ENCODE measurements around the gene SH2D6. TPM values are rescaled to one million over a fixed set of nuclear protein-coding genes. Genes with fewer than 3 reads are reported as not detected.
A peak's percentile ranks its signal among the peaks of the same experiment; 100 is the strongest.
"Not testable (repeated sequence)": the region's sequence is repeated elsewhere in the genome, so short reads cannot be mapped to it uniquely, and the experiment has no call there.

SH2D6 gene
- total RNA-seq, 2 donors from 2014 or later, result 1.6 to 9.2 TPM

DNA sequence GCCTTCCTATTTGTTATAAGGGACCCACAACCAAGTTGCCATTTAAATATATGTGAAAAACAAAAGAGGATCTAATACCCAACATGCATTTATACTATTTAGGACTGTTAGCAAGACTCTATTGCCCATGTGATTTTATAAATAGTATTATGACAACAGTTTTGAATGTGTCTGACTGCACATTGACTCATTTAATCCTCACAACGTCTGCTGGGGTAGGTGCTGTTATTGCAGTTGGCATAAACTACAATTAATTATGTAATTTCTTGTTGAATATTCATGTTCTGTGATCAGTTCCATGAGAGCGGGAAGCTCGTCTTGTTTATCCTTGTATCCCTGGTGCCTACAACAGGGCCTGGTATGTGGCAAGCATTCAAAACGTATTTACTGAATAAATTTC is 53.7 kb downstream of the SH2D6 start:
- H3K9ac ChIP-seq (ENCODE audit: low read depth in 2 of 2, low read length in 2 of 2), result no peak overlapping the region
- intact Hi-C loops (cut with DNase I), result no loop called here
- H3K36me3 ChIP-seq, result no peaks in the 10 kb centered on the region
- no peak overlapping the region for H3K4me3 ChIP-seq
- H3K27ac ChIP-seq, result peak overlapping the region; percentile 64
- TF ChIP-seq, protein P1, sequence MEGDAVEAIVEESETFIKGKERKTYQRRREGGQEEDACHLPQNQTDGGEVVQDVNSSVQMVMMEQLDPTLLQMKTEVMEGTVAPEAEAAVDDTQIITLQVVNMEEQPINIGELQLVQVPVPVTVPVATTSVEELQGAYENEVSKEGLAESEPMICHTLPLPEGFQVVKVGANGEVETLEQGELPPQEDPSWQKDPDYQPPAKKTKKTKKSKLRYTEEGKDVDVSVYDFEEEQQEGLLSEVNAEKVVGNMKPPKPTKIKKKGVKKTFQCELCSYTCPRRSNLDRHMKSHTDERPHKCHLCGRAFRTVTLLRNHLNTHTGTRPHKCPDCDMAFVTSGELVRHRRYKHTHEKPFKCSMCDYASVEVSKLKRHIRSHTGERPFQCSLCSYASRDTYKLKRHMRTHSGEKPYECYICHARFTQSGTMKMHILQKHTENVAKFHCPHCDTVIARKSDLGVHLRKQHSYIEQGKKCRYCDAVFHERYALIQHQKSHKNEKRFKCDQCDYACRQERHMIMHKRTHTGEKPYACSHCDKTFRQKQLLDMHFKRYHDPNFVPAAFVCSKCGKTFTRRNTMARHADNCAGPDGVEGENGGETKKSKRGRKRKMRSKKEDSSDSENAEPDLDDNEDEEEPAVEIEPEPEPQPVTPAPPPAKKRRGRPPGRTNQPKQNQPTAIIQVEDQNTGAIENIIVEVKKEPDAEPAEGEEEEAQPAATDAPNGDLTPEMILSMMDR (IDR thresholded peaks at IDR 0.05), result no peak
- DNase-seq, result no peak
- H3K9me3 ChIP-seq, result no peaks in the 10 kb centered on the region
- H3K4me1 ChIP-seq, result peaks cover 6% of the 10 kb centered on the region
- no peaks in the 10 kb centered on the region for H3K27me3 ChIP-seq

DNA sequence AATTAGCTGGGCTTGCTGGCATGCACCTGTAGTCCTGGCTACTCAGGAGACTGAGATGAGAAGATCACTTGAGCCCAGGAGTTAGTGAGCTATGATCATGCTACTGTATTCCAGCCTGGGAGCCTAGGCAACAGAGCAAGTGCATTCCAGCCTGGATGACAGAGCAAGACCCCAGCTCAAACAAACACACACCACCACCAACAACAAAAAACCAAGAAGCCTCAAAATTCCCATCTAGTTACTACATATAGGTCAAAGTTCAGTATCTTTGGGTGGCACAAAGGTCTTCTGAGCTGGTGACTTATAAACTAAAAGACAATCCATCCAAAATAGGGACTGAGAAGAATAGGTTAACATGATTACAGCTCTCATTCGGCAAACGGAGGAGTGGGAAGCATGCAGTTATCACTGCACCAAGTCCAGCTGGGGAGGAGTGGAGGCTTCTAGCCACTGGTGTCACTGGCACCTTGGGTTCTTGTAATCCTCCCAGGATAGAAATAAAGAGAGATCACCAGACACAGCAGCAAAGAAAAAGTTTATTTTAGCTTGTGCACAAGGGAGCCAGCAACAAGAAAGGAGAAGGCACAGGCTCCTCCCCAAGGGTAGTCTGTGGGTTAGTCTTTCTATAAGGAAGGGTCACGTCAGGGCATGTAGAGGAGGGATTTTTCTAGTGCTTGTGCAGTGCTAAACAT is 57.4 kb downstream of the SH2D6 start:
- Histone ChIP-seq H3K9me3 (no peaks in the 10 kb centered on the region), H3K27ac (no peak overlapping the region), H3K9ac (ENCODE audit: low read depth in 2 of 2, low read length in 2 of 2) (no peak overlapping the region), H3K36me3 (no peaks in the 10 kb centered on the region), H3K4me3 (no peak overlapping the region), H3K4me1 (no peaks in the 10 kb centered on the region), H3K27me3 (no peaks in the 10 kb centered on the region)
- no peak for DNase-seq
- intact Hi-C loops (cut with DNase I), result no loop called here
- TF ChIP-seq, protein P1 (IDR thresholded peaks at IDR 0.05), result no peak

DNA sequence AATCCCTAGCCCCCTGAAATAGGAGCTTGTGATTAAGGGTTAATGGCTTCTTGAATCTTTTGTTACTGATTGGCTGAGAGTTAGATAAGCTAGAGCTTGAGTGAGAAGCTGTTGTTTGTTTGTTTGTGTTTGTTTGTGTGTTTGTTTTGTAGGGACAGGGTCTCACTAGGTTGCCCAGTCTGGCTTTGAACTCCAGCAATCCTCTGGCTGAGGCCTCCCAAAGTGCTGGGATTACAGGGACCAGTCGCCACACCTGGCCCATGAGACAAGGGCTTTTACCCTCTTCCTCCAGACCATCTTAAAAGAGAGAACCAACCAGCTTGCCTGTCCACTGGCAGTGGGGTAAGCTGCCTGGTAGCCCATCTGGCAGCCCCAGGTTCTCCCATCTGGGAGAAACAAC is 58.1 kb downstream of the SH2D6 start:
- Histone ChIP-seq H3K9me3 (no peaks in the 10 kb centered on the region), H3K4me3 (no peak overlapping the region), H3K27ac (no peak overlapping the region), H3K9ac (ENCODE audit: low read depth in 2 of 2, low read length in 2 of 2) (no peak overlapping the region), H3K36me3 (no peaks in the 10 kb centered on the region), H3K4me1 (no peaks in the 10 kb centered on the region), H3K27me3 (no peaks in the 10 kb centered on the region)
- intact Hi-C loops (cut with DNase I), result no loop called here
- DNase-seq, result no peak
- TF ChIP-seq, protein P1 (IDR thresholded peaks at IDR 0.05), result no peak

DNA sequence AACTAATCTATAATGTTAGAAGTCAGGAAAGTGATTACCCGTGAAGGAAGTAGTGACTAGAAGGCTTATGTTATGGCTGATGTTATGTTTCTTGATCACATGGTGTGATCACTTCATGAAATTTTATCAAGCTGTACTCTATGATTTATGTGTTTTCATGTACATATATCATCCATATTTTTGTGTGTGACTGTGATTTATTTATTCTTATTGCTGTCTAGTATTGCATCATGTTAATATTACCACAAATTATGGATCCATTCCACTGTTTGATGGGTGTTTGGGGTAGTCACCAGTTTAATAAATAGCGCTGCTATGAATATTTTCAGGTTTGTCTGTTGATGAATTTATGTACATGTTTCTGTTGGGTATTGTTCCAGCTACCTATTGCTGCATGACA is 59.4 kb downstream of the SH2D6 start:
- Histone ChIP-seq H3K27me3 (no peaks in the 10 kb centered on the region), H3K36me3 (no peaks in the 10 kb centered on the region), H3K9ac (ENCODE audit: low read depth in 2 of 2, low read length in 2 of 2) (no peak overlapping the region), H3K9me3 (no peaks in the 10 kb centered on the region), H3K4me3 (no peak overlapping the region), H3K27ac (no peak overlapping the region), H3K4me1 (no peaks in the 10 kb centered on the region)
- TF ChIP-seq, protein P1 (IDR thresholded peaks at IDR 0.05), result no peak
- no peak for DNase-seq
- intact Hi-C loops (cut with DNase I), result no loop called here

DNA sequence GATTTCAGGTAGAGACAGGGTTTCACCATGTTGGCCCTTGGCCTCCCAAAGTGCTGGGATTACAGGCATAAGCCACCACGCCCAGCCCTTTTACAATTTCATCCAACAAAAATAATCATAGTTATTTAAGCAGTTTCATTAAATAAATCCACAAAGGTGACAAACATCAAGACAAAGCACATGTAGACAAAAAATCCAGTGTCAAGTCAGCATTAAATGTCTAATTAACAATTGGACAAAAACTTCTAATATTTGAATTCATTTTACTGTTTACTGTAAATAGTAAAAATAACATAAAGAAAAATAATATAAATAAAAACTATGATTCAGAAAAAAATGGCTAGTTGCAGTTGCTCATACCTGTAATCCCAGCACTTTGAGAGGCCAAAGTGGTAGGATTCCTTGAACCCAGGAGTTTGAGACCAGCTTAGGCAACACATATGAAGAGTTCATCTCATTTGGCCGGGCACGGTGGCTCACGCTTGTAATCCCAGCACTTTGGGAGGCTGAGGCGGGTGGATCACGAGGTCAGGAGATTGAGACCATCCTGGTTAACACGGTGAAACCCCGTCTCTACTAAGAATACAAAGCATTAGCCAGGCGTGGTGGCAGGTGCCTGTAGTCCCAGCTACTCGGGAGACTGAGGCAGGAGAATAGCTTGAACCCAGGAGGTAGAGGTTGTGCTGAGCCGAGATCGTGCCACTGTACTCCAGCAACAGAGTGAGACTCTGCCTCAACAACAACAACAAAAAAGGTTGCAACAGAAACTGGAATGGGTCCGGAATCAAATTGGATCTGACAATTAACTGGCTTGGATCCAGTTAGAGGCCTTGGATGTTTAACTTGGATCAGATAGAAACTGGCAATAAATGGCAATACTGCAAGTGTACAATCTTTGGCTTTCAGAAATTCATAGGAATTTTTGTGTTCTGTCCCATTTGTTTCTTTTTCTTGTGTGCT is 63.6 kb downstream of the SH2D6 start:
- no peak overlapping the region for H3K4me3 ChIP-seq
- H3K9me3 ChIP-seq, result no peaks in the 10 kb centered on the region
- no peaks in the 10 kb centered on the region for H3K27me3 ChIP-seq
- H3K27ac ChIP-seq, result no peak overlapping the region
- H3K9ac ChIP-seq (ENCODE audit: low read depth in 2 of 2, low read length in 2 of 2), result no peak overlapping the region
- intact Hi-C loops (cut with DNase I), result no loop called here
- no peaks in the 10 kb centered on the region for H3K36me3 ChIP-seq
- TF ChIP-seq, protein P1 (IDR thresholded peaks at IDR 0.05), result no peak
- H3K4me1 ChIP-seq, result no peaks in the 10 kb centered on the region
- no peak for DNase-seq

DNA sequence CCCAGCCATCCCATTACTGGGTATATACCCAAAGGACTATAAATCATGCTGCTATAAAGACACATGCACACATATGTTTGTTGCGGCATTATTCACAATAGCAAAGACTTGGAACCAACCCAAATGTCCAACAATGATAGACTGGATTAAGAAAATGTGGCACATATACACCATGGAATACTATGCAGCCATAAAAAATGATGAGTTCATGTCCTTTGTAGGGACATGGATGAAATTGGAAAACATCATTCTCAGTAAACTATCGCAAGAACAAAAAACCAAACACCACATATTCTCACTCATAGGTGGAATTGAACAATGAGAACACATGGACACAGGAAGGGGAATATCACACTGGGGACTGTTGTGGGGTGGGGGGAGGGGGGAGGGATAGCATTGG is 66.1 kb downstream of the SH2D6 start:
- H3K9ac ChIP-seq (ENCODE audit: low read depth in 2 of 2, low read length in 2 of 2); H3K9me3 ChIP-seq; H3K36me3 ChIP-seq; H3K27ac ChIP-seq; H3K27me3 ChIP-seq; intact Hi-C loops (cut with DNase I); H3K4me3 ChIP-seq; DNase-seq; H3K4me1 ChIP-seq: not testable (repeated sequence)
